NCI-H1092 treated with DMSO at 0.1 percent for 48 hours (cell line): Measurements from ENCODE around the gene VAV3.
"Not testable (repeated sequence)": the region's sequence is repeated elsewhere in the genome, so short reads cannot be mapped to it uniquely, and the experiment has no call there.

Source experiments
- DNase-seq: peaks from one replicate; lab custom pipeline; 2025; lab: John Stamatoyannopoulos, UW

Gene VAV3

GRCh38 chr1:107883562-107883961, 81.4 kb downstream of the VAV3 start:
- peak; percentile 21 for DNase-seq

- no peak for DNase-seq
These were observed 85.1 kb downstream of the VAV3 start for GRCh38 chr1:107879927-107880326.

GRCh38 chr1:107879346-107879745, 85.6 kb downstream of the VAV3 start:
- DNase-seq: no peak

GRCh38 chr1:107877745-107878144, 87.2 kb downstream of the VAV3 start:
- no peak for DNase-seq

GRCh38 chr1:107877092-107877491, 87.9 kb downstream of the VAV3 start:
- no peak for DNase-seq

GRCh38 chr1:107875689-107876088, 89.3 kb downstream of the VAV3 start:
- no peak for DNase-seq

GRCh38 chr1:107874221-107874620, 90.8 kb downstream of the VAV3 start:
- DNase-seq: no peak

- no peak for DNase-seq
These were observed 93.1 kb downstream of the VAV3 start for GRCh38 chr1:107871687-107872395.

- no peak for DNase-seq
These were observed 93.7 kb downstream of the VAV3 start for GRCh38 chr1:107871259-107871658.

- DNase-seq: no peak
These were observed 94.3 kb downstream of the VAV3 start for GRCh38 chr1:107870696-107871095.

- no peak for DNase-seq
These were observed 97.1 kb downstream of the VAV3 start for GRCh38 chr1:107867897-107868296.

- no peak for DNase-seq
These were observed 97.6 kb downstream of the VAV3 start for GRCh38 chr1:107867422-107867821.

GRCh38 chr1:107866870-107867269, 98.1 kb downstream of the VAV3 start:
- no peak for DNase-seq

- no peak for DNase-seq
These were observed 99.4 kb downstream of the VAV3 start for GRCh38 chr1:107865627-107866026.

- no peak for DNase-seq
These were observed 101.6 kb downstream of the VAV3 start for GRCh38 chr1:107863342-107863741.

GRCh38 chr1:107862064-107862463, 102.9 kb downstream of the VAV3 start:
- no peak for DNase-seq

GRCh38 chr1:107858323-107858722, 106.7 kb downstream of the VAV3 start:
- no peak for DNase-seq

GRCh38 chr1:107851418-107851817, 113.6 kb downstream of the VAV3 start:
- DNase-seq: no peak

- DNase-seq: not testable (repeated sequence)
These were observed 120.3 kb downstream of the VAV3 start for GRCh38 chr1:107844541-107845194.

GRCh38 chr1:107843989-107844388, 121.0 kb downstream of the VAV3 start:
- DNase-seq: no peak

- DNase-seq: no peak
These were observed 122.7 kb downstream of the VAV3 start for GRCh38 chr1:107842241-107842640.

- no peak for DNase-seq
These were observed 124.3 kb downstream of the VAV3 start for GRCh38 chr1:107840725-107841124.

GRCh38 chr1:107838056-107838455, 126.9 kb downstream of the VAV3 start:
- DNase-seq: no peak

- DNase-seq: no peak
These were observed 129.8 kb downstream of the VAV3 start for GRCh38 chr1:107835151-107835670.
